Progenitor cell of endocrine pancreas (in vitro differentiated cells): ENCODE data around the gene FAM169A. TPM values are rescaled to one million over a fixed set of nuclear protein-coding genes. Genes with fewer than 3 reads are reported as not detected.
"Not testable (repeated sequence)": the region's sequence is repeated elsewhere in the genome, so short reads cannot be mapped to it uniquely, and the experiment has no call there.

Experiments
- DNase-seq: peaks from one replicate; pipeline ENCODE4 v3.0.0; 2021; ENCODE audit warnings: low spot score; ENCODE audit not compliant: unreplicated experiment
- H3K27ac Mint-ChIP-seq: 2 replicates; pipeline ENCODE4 v1.8.0; 2021; ENCODE audit warnings: mild to moderate bottlenecking, moderate library complexity, mixed read lengths
- H3K27me3 Mint-ChIP-seq: 2 replicates; pipeline ENCODE4 v1.8.0; 2021; ENCODE audit warnings: mixed read lengths
- H3K36me3 Mint-ChIP-seq: 2 replicates; pipeline ENCODE4 v1.8.0; 2022; ENCODE audit warnings: mixed read lengths; ENCODE audit not compliant: insufficient read depth
- H3K4me1 Mint-ChIP-seq: 2 replicates; pipeline ENCODE4 v1.8.0; 2021; ENCODE audit warnings: low read depth, mixed read lengths
- H3K4me3 Mint-ChIP-seq: 2 replicates; pipeline ENCODE4 v1.8.0; 2021; ENCODE audit warnings: low read depth, mild to moderate bottlenecking, moderate library complexity, mixed read lengths
- H3K9me3 Mint-ChIP-seq: 2 replicates; pipeline ENCODE4 v1.8.0; 2021; ENCODE audit warnings: low read depth, mixed read lengths
- CTCF ChIP-seq: fragments of 200-600 bp; sonication (generic); IDR thresholded peaks from one replicate; pipeline ENCODE4 v1.5.0; 2021; ENCODE audit warnings: antibody characterized with exemption, mild to moderate bottlenecking; ENCODE audit not compliant: unreplicated experiment
- total RNA-seq: library from RNA; stranded (reverse); gene quantifications from 2 replicates; pipeline ENCODE4 v1.2.1, GENCODE V29; 2021

Gene FAM169A
- total RNA-seq, 1 donor from 2014 or later: 32.4 TPM

- Mint-ChIP-seq H3K27me3 (no peaks in the 10 kb centered on the region), H3K9me3 (peaks cover 13% of the 10 kb centered on the region), H3K27ac (no peak overlapping the region), H3K4me1 (no peaks in the 10 kb centered on the region), H3K36me3 (no peaks in the 10 kb centered on the region), H3K4me3 (no peak overlapping the region)
- no peak for TF ChIP-seq CTCF
- DNase-seq: no peak
These were observed 10.0 kb upstream of the FAM169A start for GRCh38 chr5:74875994-74876791.

DNA sequence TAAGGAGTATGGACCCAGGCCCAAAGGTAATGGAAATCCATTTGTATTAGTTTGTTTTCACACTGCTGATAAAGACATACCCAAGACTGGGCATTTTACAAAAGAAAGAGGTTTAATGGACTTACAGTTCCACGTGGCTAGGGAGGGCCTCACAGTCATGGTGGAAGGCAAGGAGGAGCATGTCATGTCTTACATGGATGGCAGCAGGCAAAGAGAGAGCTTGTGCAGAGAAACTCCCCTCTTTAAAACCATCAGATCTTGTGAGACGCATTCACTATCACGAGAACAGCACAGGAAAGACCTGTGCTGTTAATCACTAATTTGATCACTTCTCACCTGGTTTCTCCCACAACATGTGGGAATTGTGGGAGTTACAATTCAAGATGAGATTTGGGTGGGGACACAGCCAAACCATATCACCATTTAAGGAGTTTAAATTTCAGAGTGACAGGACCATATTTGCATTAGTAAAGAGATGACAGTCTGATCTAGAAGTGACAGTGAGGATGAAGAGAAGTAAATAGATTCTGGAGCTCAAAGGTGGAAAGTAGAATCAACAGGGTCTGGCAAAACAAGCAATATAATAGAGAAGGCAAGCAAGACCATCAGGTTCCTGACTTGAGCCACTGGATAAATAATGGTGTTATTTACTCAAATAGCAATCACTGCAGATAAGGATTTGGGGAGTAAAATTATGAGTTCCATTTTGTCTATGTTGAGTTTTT lies 7.5 kb upstream of the FAM169A start:
- no peak for DNase-seq
- Mint-ChIP-seq H3K9me3 (peaks cover 13% of the 10 kb centered on the region), H3K36me3 (no peaks in the 10 kb centered on the region), H3K4me3 (no peak overlapping the region), H3K4me1 (no peaks in the 10 kb centered on the region), H3K27ac (no peak overlapping the region), H3K27me3 (no peaks in the 10 kb centered on the region)
- TF ChIP-seq CTCF: no peak

GRCh38 chr5:74870299-74871067 lies 4.3 kb upstream of the FAM169A start:
- no peak for TF ChIP-seq CTCF
- no peak overlapping the region for H3K4me3 Mint-ChIP-seq
- no peaks in the 10 kb centered on the region for H3K27me3 Mint-ChIP-seq
- DNase-seq: no peak
- no peak overlapping the region for H3K27ac Mint-ChIP-seq
- H3K36me3 Mint-ChIP-seq: no peaks in the 10 kb centered on the region
- peaks cover 13% of the 10 kb centered on the region for H3K9me3 Mint-ChIP-seq
- no peaks in the 10 kb centered on the region for H3K4me1 Mint-ChIP-seq

DNA sequence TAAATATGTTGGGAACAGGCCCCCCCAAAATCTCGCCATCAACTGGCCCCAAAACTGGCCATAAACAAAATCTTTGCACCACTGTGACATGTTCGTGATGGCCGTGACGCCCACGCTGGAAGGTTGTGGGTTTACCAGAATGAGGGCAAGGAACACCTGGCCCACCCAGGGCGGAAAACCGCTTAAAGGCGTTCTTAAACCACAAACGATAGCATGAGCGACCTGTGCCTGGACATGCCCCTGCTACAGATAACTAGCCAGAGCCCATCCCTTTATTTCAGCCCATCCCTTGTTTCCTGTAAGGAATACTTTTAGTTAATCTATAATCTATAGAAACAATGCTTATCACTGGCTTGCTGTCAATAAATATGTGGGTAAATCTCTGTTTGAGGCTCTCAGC lies 3.2 kb upstream of the FAM169A start:
- H3K27ac Mint-ChIP-seq: peak overlapping the region; percentile 73
- peaks cover 13% of the 10 kb centered on the region for H3K9me3 Mint-ChIP-seq
- not testable (repeated sequence) for DNase-seq, H3K4me1 Mint-ChIP-seq, H3K4me3 Mint-ChIP-seq, H3K27me3 Mint-ChIP-seq, H3K36me3 Mint-ChIP-seq

GRCh38 chr5:74866596-74867162 lies 492 bp upstream of the FAM169A start:
- no peaks in the 10 kb centered on the region for H3K9me3 Mint-ChIP-seq
- H3K4me1 Mint-ChIP-seq: peaks cover 20% of the 10 kb centered on the region
- H3K27me3 Mint-ChIP-seq: no peaks in the 10 kb centered on the region
- peak; percentile 45 for DNase-seq
- no peak for TF ChIP-seq CTCF
- peak overlapping the region; percentile 87 for H3K4me3 Mint-ChIP-seq
- H3K27ac Mint-ChIP-seq: peak overlapping the region; percentile 97
- H3K36me3 Mint-ChIP-seq: peaks cover 1% of the 10 kb centered on the region
